GM23338 (cell line): Measurements from ENCODE around the gene SMAGP.
"Not testable (repeated sequence)": the region's sequence is repeated elsewhere in the genome, so short reads cannot be mapped to it uniquely, and the experiment has no call there.

Source experiments
- CTCF ChIP-seq, 2 experiments: fragments of 200-600 bp in 1 of 2; sonication (generic) in 1 of 2; conservative IDR thresholded peaks; 2 replicates each; pipeline versions ENCODE4 v1.5.1 to v1.6.1; 2016 to 2017; ENCODE audit warnings: antibody characterized with exemption in 2 of 2, low read depth in 2 of 2, mild to moderate bottlenecking in 2 of 2, moderate library complexity in 1 of 2
- POLR2AphosphoS5 ChIP-seq: IDR thresholded peaks from 2 replicates; pipeline ENCODE4 v1.6.1; 2016; ENCODE audit warnings: antibody characterized with exemption, low read depth
- REST ChIP-seq: IDR thresholded peaks from one replicate; pipeline ENCODE4 v1.6.1; 2018; ENCODE audit warnings: antibody characterized with exemption; ENCODE audit not compliant: unreplicated experiment

GRCh38 chr12:51291603-51292513 lies 21.6 kb upstream of the SMAGP start:
- not testable (repeated sequence) for TF ChIP-seq REST, POLR2AphosphoS5
- TF ChIP-seq CTCF (conservative IDR thresholded peaks at IDR 0.05; ENCODE audit: low read depth in 2 of 2) = peak in 1 of 2 experiments; percentile 24; a peak in 2 of 4 replicates
